Dermis blood vessel endothelial cell (primary cell): ENCODE results near the gene THSD4. TPM values are rescaled to one million over a fixed set of nuclear protein-coding genes. Genes with fewer than 3 reads are reported as not detected.

ENCODE experiments used
- DNase-seq: peaks from one replicate; pipeline ENCODE4 v3.0.0; 2010
- total RNA-seq: library from RNA; depleted of rRNA; stranded (reverse); fragments of >200 nt; gene quantifications from 2 replicates; pipeline ENCODE4 v1.2.3, GENCODE V29; 2014

The THSD4 gene
- total RNA-seq, 1 donor from 2014 or later = 34.2 TPM

DNA sequence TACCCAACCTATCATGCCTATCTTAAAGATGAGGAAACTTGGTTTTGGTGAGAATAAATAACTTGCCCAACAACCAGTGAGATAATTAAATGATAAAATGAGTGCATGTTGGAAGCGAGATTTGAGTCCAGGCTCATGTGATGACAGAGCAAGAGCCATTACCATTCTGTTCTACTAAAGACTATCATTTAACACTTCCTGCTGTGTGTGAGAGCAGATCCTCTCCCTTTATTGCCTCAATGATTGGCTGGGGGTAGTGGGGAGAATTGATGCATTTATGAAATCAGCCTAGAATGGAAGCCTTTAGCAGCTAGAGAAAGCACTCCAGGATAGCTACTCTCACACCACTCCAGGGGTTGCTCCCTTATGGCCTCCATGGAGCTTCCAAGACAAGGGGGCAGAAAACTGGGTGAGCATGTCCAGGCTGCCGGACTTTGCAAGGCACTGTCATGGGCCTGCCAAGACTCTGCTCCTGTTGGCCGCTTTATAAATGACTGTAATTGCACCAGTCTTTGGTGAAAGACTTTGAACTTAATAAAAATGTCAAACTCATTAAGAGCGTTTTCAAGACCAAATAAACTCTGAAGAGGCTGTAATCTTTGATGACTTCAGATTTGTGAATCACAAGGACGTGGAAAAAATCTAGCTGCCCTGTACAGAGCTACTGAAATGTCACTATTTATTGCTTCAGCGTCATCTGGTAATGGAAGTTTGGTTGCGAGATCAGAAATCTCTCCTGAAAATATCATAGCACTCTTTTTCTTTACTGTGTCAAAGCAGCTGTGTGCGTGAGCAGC is 486.0 kb downstream of the THSD4 start:
- DNase-seq = no peak

GRCh38 chr15:71603379-71603778 is 488.1 kb downstream of the THSD4 start:
- DNase-seq = no peak

GRCh38 chr15:71607383-71607782 is 492.1 kb downstream of the THSD4 start:
- DNase-seq = no peak

DNA sequence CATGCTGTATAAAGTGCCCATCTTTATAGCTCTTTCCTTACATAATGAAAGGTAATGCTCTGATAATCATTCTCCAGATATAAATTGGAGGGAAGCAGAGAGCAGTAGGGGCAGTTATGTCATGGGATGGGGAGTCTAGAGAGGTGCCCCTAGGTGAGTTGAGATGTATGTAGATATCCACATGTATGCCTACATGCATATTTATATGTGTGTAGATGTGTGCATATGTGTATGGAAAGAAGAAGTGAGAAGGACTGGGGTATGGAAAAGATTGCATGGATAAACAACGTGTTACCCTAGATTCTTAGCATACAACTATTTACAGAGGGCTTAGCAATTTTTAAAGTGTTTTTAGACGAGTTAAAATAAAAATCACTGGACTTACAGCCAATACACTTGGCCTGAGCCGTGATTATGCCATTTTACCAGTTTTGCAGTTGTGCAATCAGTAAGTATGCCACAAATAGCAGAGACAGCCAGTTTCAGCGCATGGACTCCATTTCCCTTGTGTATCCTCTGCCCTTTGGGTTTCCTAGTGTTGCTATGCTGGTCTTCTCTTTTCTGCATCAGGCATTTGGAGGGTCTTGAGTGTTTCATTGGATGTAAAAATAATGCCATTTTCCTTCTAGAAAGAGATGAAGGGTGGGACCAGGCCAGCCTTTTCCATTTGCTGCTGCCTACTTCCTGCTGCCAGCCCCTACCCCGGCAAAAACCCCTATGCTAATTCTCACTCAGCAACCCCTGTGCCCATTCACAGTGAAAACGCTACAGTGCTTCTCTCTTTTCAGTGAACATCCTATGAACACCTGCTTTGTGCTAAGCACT is 495.7 kb downstream of the THSD4 start:
- no peak for DNase-seq

- DNase-seq = no peak
Observed at GRCh38 chr15:71611553-71612396, 496.5 kb downstream of the THSD4 start.

DNA sequence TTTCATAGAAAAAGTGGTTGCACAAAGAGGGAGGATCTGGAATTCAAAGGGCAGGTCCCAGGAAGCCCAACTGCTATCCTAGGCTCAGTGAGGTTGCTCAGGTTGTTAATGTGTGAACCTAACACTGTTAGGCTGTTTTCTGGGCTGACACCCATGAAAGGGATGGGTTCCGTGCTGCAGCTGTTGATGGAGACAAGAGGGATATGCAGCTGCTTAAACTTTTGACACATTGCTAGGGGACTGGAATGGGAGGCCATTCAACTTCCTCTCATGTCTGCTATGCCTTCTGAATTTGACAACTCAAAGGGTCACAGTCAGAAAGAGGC is 497.1 kb downstream of the THSD4 start:
- no peak for DNase-seq

GRCh38 chr15:71612869-71613268 is 497.6 kb downstream of the THSD4 start:
- no peak for DNase-seq

- DNase-seq = no peak
Observed at GRCh38 chr15:71623111-71623510, 507.8 kb downstream of the THSD4 start.

GRCh38 chr15:71626596-71627088 is 511.4 kb downstream of the THSD4 start:
- no peak for DNase-seq

DNA sequence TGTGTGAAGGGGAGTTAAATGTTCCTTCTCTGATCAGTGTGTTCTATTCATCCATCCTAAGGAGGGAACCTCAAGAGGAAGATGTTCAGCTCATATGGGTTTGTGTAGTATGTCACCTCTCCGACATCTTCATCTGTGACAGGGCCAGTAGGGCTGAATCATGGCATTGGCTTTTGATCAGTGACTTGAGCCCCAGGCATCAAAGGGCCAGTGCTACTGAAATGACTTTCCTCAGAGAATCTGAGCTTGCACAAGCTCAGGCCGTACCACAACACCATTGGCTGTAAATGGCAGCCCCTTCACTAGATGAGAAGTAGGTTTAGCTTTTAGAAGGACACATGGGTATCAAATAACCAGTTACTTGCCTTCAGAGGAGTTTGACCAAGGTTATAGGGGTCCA is 511.9 kb downstream of the THSD4 start:
- DNase-seq = no peak

DNA sequence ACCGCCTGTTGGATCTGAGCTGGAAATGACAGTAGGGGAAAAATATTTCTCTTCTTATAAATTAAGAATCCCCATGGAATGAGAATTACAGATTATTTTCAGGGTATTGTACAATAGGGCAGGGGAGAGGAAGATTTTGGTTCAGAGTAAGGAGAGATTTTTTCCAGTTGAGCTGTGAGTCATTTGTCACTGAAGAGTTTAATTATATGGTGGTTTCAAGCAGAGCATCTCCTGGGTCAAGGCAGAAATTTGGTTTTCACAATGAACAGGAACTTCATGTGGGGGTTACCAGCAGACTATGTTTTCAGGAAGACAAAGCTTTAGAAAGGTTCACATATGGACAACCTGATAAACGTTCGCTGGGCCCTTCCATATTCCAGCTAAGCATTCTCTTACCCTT is 512.3 kb downstream of the THSD4 start:
- DNase-seq = no peak

- no peak for DNase-seq
Observed at GRCh38 chr15:71628988-71629770, 513.9 kb downstream of the THSD4 start.

GRCh38 chr15:71629781-71630474 is 514.7 kb downstream of the THSD4 start:
- DNase-seq = no peak

DNA sequence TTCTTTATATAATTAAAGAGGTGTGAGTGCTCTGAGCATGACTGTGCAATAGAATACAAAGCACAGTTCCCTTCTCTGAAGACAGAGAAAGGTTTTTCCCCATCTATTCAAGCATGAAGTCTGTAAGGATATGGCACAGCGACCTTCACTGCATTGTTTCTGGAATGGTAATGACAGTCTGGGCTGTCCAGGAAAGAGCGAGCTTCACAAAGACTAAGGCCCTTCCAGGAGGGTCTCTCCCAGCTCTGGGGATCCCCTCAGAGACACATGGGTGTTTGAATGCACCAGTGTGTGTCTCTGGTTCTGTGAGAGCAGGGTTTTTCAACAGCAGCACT is 515.2 kb downstream of the THSD4 start:
- no peak for DNase-seq

GRCh38 chr15:71632576-71633195 is 517.4 kb downstream of the THSD4 start:
- no peak for DNase-seq

DNA sequence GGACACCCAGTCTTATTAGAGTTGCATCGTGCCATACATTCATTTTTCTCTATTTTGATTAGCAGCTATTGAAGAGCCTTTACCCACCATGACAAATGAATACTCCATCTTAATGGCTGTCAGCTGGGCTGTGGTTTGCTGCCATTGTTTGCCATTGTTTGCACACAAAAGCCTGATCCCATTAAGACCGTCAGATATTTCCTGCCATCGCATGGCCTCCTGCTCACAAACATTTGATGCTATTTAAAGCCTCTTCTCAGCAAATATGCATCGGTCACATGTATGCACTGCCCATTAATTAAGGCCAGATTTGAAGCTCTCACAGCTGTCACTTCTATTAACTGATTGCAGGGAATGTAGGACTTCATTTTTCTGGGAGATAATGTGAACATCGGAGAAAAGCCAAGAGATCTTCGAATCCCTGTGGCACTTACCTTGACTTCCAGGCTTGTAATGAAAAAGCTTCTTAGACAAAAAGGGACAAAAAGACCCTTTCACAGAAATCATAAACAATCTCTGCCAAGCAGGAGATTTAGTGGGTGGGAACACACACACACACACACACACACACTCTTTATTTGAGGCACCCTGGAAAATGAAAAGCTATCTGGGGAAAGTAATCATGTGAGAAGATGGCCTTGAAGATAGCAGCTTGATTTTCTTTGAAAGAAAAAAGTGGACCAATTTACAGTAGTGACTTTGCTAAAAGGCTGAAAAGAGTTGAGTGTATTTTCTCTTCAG is 519.7 kb downstream of the THSD4 start:
- peak; percentile 91 for DNase-seq

DNA sequence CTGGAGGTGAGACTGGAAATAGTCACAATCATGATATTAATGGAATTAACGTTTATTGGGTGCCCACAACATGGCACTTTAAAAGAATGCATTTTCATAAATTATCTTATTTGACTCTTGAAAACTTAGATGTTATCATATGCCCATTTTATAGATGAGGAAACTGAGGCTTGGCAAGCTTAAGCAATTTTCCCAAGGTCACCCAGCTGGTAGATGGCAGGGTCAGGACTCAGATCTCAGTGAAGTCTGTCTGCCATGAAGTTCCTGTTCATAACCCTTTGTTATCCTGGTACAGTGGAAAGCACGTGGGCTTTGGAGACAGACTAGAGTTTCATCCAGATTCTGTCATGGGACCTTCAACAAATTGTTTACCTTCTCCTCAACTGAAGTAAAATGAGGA is 520.5 kb downstream of the THSD4 start:
- DNase-seq = no peak

- DNase-seq = no peak
Observed at GRCh38 chr15:71638876-71639275, 523.6 kb downstream of the THSD4 start.

DNA sequence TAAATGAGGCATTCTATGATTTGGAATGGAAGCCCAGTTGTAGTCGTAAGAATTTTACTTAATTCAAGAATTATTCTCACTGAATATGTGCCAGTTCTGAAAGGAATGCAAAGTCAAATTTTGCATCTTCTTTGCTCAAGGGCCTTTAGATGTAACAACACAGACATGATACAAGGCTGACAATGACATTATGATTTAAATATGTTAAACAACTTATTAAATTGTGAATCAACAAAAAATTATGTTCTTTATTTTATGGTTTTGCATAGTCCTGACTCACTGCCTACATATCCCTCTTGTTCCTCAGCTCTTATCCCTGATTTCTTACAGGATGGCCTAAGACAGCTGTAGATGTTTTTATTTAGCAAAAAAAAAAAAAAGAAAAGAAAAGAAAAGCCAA is 524.2 kb downstream of the THSD4 start:
- no peak for DNase-seq

GRCh38 chr15:71643918-71644317 is 528.6 kb downstream of the THSD4 start:
- DNase-seq = no peak
